HG03025 (cell line): ENCODE measurements around the gene SLC35C1.

ENCODE experiments used
- ATAC-seq: cut with Tn5 transposase; IDR thresholded peaks from one replicate; pipeline ENCODE4 v1.9.1; 2021; ENCODE audit warnings: mild to moderate bottlenecking, moderate library complexity; ENCODE audit not compliant: unreplicated experiment, low FRiP score

SLC35C1 gene

GRCh38 chr11:45860764-45861510 lies 56.0 kb downstream of the SLC35C1 start:
- no peak for ATAC-seq
